ENCODE results near the gene LHFPL3. TPM values are rescaled to one million over a fixed set of nuclear protein-coding genes. Genes with fewer than 3 reads are reported as not detected.

LHFPL3 gene
- polyA plus RNA-seq, 2 of the 4 experiments (the other 2 are of a cell fraction), result not detected

- H3K9me3 ChIP-seq, result no peaks in the 10 kb centered on the region
- TF ChIP-seq PBX3 (IDR thresholded peaks at IDR 0.05), result no peak
- no peak for TF ChIP-seq E2F6 (IDR thresholded peaks at IDR 0.05; ENCODE audit: borderline replicate concordance, low read depth)
- no peak for TF ChIP-seq CBX2 (IDR thresholded peaks at IDR 0.05; ENCODE audit: borderline replicate concordance, low read depth)
- TF ChIP-seq, protein P1, sequence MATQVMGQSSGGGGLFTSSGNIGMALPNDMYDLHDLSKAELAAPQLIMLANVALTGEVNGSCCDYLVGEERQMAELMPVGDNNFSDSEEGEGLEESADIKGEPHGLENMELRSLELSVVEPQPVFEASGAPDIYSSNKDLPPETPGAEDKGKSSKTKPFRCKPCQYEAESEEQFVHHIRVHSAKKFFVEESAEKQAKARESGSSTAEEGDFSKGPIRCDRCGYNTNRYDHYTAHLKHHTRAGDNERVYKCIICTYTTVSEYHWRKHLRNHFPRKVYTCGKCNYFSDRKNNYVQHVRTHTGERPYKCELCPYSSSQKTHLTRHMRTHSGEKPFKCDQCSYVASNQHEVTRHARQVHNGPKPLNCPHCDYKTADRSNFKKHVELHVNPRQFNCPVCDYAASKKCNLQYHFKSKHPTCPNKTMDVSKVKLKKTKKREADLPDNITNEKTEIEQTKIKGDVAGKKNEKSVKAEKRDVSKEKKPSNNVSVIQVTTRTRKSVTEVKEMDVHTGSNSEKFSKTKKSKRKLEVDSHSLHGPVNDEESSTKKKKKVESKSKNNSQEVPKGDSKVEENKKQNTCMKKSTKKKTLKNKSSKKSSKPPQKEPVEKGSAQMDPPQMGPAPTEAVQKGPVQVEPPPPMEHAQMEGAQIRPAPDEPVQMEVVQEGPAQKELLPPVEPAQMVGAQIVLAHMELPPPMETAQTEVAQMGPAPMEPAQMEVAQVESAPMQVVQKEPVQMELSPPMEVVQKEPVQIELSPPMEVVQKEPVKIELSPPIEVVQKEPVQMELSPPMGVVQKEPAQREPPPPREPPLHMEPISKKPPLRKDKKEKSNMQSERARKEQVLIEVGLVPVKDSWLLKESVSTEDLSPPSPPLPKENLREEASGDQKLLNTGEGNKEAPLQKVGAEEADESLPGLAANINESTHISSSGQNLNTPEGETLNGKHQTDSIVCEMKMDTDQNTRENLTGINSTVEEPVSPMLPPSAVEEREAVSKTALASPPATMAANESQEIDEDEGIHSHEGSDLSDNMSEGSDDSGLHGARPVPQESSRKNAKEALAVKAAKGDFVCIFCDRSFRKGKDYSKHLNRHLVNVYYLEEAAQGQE (IDR thresholded peaks at IDR 0.05), result no peak
- no peak for TF ChIP-seq MAZ (IDR thresholded peaks at IDR 0.05; ENCODE audit: borderline replicate concordance, low read depth, low read length)
- TF ChIP-seq CTCF (IDR thresholded peaks at IDR 0.05), result no peak
- TF ChIP-seq CHD4 (IDR thresholded peaks at IDR 0.05; ENCODE audit: borderline replicate concordance), result no peak
- TF ChIP-seq POLR2A (IDR thresholded peaks at IDR 0.05; ENCODE audit: low read length), result no peak
- TF ChIP-seq CEBPB (IDR thresholded peaks at IDR 0.05), result no peak
- no peak for TF ChIP-seq ELK1 (IDR thresholded peaks at IDR 0.05; ENCODE audit: low read depth, low read length)
- H3K27ac ChIP-seq, result no peak overlapping the region
- DNase-seq (ENCODE audit: low read depth in 1 of 2, low spot score in 1 of 2), result no peak
- H3K4me1 ChIP-seq, result no peaks in the 10 kb centered on the region
- POLR2A ChIA-PET, result no interaction called here
- no peak for FAIRE-seq
- no peak overlapping the region for H3K4me2 ChIP-seq
- WGBS (ENCODE audit: missing lambda C conversion rate), result 29% methylated on average over 3 of the region's 3 CpGs
- no peak for ATAC-seq
- CTCF ChIA-PET, result no interaction called here
- no peak overlapping the region for H3K4me3 ChIP-seq
Measured at GRCh38 chr7:104296266-104296665, 32.1 kb upstream of the LHFPL3 start.

DNA sequence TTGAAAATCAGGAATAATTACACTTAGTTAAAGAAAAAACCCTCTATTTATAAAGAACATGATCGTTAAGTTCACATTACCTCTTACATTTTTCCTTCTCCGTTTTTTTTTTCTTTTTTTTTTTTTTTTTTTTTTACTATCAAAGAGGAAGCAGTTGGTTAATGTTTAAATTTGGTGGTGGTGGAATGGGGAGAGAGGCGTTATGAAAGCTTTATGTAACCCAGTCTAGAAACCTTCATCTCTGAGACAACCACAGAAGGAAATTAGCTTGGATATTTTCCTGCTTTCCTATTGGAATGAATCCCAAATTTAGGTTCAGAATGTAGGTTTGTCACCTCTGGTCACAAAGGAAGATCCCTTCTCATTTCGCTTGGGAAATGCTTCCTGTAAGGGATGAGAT, 31.5 kb upstream of the LHFPL3 start:
- no peak for TF ChIP-seq CBX8 (IDR thresholded peaks at IDR 0.05)
- TF ChIP-seq TFCP2L1 (CRISPR knock-in tag; IDR thresholded peaks at IDR 0.05), result no peak
- TF ChIP-seq ATOH8 (CRISPR knock-in tag; IDR thresholded peaks at IDR 0.05; ENCODE audit: low read depth), result no peak
- no peak for TF ChIP-seq KDM1A (IDR thresholded peaks at IDR 0.05; ENCODE audit: low read depth)
- TF ChIP-seq ESRRA (IDR thresholded peaks at IDR 0.05; ENCODE audit: borderline replicate concordance, low read length), result no peak
- TF ChIP-seq MYC (IDR thresholded peaks at IDR 0.05; ENCODE audit: borderline replicate concordance, low read length), result no peak
- Histone ChIP-seq H3K27ac (no peak overlapping the region), H3K4me2 (no peak overlapping the region), H3K4me3 (no peak overlapping the region), H3K4me1 (no peaks in the 10 kb centered on the region), H3K9me3 (no peaks in the 10 kb centered on the region)
- ChIA-PET POLR2A (no interaction called here), CTCF (interaction anchor here (1.6 kb wide), 1 partner anchor 65 kb away, joined by 3 read pairs; no protein-coding TSS in a partner anchor)
- WGBS (ENCODE audit: missing lambda C conversion rate), result 1% methylated on average over 4 of the region's 4 CpGs
- ATAC-seq (no peak), DNase-seq (ENCODE audit: low read depth in 1 of 2, low spot score in 1 of 2) (no peak), FAIRE-seq (no peak)
